AG08395 (cell line): ENCODE data around the gene KLC3.
"Not testable (repeated sequence)": the region's sequence is repeated elsewhere in the genome, so short reads cannot be mapped to it uniquely, and the experiment has no call there.

Experiments
- DNase-seq: peaks from one replicate; pipeline ENCODE4 v3.0.0; 2012; ENCODE audit warnings: mixed read lengths, low spot score

Gene KLC3

DNA sequence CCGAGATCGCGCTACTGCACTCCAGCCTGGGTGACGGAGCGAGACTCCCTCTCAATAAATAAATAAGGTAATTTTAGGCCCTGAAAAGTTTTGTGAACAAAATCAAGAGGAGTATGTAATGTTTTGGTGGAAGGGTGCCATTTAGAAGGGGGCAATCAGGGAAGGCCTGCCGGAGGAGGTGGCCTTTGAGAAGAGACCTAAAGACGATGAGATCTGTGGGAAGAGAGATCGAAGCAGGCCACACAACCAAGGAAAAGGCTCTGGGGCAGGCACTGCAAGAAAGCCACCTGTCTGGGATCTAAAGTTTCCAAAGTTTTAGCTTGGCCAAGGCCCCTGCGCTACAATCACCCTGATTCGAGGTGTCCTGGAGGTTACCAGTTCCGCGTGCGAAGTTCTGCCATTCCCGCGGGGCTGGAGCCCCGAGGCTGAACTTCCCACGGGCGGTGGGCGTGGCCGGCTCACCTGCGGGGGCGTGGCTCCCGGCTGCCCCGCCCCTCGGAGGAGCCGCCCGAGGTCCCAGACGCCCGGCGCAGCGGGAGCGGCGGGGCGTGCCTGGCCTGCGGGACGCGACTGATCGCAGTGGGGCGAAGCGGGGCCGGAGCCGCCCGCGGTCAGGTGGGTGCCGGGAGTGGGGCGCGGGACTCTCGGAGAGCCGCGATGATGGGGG, at the start of gene KLC3:
Gene KLC3, plus strand, starts transcription at position 519 of the 667 bp plus-strand sequence. CDS start 4,792 bp downstream, outside the sequence.
- no peak for DNase-seq

DNA sequence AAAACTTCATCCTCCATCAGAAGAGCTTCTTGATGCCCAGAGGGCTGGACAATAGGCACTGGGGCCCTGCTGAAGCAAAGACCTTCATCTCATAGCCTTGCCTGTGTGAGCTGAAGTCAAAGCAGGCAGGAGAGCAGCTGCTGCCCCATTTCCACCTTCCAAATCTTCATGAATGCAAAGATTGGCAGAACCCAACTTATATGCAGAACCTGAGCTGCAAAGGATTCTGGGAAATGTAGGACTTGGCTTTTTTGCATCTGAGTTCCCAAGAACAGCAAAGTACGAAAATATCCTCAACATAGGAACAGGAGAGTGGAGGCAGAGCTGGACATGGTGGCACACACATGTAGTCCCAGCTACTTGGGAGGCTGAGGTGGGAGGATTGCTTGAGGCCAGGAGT, 48.7 kb upstream of the KLC3 start:
- no peak for DNase-seq

DNA sequence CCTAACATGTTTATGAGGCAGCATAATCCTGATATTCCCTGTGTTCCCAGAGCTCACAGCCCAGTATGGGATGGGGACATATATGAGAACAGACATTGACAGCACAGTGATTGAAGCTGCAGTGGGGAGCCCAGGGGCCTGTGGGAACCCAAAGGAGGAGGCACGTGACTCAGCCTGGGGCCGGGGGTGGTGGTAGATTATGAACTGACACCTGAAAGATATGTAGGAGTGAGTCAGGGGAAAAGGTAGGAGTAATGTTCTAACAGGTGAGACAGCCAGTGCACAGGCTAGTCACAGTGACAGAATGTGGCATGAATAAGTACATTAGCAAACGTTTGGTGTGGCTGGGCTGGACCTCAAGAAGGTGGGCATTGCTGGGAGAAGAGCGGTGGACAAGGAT, 46.9 kb upstream of the KLC3 start:
- DNase-seq: no peak

DNA sequence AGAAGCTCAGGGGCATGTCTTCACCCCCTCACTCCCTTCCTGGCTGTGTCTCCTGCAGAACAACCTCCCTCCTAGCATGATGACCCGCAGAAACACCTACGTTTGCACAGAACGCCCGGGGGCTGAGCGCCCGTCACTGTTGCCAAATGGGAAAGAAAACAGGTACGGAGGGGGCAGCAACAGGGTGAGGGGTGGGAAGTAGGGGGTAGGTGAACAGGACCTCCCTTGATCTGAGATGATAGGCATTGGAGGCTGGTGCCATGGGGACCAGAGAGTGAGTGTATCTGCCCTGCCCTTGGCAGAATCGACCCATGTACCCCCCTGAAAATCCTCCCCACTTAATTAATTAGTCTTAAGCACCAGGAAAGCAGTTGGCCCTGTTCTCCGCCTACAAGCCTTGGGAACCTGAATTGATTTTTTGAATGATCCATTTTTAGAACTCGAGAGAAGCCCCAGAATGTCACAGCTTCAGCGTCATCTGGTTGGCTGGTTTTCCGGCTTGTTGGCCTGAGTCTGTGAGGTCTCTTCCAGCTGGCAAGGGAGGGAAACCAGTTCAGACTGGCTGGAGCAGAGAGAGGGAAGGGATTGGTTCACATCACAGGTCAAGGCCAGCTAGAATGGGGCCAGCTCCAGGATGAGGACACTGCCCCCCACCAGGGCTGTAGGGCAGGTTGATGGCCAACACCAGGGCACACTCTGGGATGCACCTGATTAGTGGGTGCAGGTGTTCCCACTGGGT, 46.1 kb upstream of the KLC3 start:
- no peak for DNase-seq

DNA sequence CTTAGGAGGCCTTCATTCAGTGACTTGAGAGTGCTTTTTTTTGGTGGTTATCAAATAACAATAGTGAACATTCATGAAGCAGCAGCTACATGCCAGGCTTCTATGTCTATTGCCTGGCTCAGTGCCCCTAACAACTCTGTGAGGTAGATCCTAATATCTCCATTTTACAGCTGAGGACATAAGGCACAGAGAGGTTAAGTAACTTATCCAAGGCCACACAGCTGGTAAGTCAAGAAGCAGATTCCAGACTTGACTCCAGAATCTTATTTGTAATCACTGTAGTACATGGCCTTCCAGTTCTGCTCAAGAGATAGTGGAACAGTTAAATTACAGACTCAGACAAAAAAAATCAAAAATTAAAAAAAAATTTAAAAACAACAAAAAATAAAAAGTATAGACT, 44.7 kb upstream of the KLC3 start:
- DNase-seq: no peak

DNA sequence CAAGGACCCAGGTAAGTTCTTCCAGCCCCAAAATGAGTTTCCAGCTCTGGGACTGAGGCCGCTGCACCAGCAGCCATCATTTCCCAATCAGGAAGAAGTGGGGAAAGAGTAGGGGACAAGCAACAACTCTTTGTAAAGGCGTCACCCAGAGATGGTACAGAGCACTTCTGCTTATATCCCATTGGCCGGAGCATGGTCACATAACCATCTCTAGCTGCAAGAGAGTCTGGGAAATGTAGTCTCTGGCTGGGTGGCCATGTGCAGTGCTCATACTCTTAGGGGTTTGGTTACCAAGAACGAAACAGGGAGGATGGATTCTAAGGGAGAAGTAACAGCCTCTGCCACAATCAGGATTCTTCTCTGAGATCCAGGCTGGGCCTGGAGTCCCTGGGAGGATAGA, 44.2 kb upstream of the KLC3 start:
- no peak for DNase-seq

DNA sequence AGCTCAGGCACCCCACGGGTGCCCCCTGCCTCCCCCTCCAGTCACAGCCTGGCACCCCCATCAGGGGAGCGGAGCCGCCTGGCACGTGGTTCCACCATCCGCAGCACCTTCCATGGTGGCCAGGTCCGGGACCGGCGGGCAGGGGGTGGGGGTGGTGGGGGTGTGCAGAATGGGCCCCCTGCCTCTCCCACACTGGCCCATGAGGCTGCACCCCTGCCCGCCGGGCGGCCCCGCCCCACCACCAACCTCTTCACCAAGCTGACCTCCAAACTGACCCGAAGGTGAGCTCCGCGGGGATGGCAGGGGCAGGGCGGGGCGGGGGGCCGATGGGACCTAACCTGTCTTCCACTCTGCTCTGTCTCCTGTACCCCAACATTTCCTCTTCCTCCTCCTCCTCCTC, 42.9 kb upstream of the KLC3 start:
- DNase-seq: no peak

DNA sequence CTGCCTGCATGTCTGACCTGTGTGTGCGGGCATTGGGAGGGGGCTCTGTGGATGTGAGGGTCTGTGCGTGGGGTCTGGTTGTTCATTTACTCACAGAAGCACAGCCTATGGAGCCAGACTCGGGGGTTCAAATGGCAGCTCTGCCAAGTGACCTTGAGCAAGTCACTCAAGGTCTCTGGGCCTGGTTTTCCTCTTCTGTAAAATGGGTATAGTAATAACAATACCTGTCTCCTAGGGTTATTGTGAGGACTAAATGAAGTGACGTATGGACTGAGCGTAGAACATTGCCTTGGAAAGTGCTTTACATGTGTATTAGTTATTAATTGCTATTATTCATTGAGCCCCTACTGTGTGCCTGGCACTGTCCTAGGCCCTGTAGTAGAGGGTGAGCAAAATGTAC, 42.3 kb upstream of the KLC3 start:
- DNase-seq: no peak

DNA sequence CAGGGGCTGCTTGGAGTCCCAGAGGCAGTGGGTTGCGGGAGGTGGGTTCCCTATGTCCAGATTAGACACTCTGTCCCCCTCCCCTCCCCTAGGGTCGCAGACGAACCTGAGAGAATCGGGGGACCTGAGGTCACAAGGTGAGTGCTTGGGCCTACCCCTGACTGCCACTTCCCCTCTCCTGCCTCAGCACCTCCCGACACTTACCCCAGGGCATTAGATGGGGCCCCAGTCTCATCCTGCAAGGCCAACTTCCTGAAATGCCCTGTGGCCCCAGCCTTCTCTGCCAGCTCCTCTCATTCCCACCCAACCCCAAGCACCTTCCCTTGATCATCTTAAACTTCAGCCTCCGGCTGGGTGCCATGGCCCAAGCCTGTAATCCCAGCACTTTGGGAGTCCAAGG, 40.8 kb upstream of the KLC3 start:
- no peak for DNase-seq

DNA sequence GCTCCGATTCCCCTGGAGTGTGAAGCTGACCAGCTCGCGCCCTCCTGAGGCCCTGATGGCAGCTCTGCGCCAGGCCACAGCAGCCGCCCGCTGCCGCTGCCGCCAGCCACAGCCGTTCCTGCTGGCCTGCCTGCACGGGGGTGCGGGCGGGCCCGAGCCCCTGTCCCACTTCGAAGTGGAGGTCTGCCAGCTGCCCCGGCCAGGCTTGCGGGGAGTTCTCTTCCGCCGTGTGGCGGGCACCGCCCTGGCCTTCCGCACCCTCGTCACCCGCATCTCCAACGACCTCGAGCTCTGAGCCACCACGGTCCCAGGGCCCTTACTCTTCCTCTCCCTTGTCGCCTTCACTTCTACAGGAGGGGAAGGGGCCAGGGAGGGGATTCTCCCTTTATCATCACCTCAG, 38.1 kb upstream of the KLC3 start:
- no peak for DNase-seq

DNA sequence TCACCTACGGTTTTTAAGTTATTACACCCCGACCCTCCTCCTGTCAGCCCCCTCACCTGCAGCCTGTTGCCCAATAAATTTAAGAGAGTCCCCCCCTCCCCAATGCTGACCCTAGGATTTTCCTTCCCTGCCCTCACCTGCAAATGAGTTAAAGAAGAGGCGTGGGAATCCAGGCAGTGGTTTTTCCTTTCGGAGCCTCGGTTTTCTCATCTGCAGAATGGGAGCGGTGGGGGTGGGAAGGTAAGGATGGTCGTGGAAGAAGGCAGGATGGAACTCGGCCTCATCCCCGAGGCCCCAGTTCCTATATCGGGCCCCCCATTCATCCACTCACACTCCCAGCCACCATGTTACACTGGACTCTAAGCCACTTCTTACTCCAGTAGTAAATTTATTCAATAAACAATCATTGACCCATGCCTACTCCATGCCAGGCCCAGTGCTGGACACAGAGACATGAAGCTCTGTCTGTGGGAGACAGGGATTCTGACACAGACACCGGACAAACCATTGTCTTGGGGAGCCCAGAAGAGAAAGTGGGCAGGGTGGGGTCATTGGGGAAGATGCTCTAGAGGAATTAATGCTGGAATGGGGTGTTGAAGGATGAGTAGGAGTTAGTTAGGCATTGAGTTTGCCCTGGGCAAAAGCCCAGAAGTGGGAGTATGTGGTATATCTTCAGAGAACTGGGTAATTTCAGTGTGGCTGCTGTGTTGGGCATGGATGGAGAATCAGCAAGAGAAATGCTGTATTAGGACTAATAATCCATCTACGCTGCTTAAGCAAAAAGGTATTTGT, 37.1 kb upstream of the KLC3 start:
- no peak for DNase-seq

DNA sequence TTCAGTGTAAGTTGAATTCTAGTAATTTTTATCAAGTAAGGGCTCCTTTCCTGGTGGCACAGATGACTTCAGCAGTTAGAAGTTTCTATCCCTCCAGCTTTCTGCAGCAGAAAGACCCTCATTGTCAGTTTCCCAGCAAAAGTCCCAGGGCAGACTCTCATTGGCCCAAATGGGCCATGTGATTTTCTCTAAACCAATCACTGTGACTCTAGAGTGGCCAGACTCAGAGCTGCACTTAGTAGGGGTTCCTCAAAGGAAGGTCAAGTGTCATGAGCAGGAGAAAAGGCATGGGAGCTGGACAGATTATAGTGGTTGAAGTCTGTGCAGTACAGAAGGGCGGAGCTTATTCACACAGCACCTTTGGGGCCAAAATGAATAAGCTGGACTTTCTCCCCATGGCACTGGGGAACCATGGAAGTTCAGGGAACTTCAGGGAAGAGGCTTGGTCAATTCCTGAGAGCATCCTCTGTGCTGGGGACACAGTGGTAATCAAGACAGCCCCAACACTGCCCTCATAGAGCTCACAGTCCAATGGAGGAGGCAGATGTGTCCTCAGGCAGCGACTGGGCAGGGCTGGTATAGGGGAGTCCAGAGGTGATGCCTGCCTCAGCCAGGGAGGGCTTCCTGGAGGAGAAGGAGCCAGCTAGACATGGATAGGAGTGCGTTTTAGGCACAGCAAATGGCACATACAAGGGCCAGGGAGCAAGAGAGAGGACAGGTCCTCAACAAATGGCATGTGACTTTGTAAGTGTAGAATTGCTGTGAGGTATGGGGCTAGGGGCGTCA, 36.2 kb upstream of the KLC3 start:
- no peak for DNase-seq

DNA sequence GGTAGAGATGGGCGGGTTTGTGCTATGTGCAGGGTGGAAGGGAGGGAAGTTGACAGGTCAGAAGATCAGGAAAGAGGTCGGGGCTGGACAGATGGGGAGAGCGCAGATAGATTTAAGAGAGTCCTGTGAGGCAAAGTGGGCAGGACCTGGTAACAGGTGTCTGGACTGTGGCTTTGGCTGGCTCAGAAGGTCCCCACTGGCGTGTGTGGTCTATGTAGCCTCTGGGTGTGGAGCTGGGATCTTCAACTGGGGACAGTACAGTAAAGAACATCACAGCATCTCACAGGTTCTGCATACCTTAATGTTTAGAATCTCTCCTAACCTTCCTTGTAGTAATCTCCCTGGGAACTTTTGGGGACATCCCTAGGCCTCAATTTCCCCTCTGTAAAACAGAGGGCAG, 35.5 kb upstream of the KLC3 start:
- no peak for DNase-seq

DNA sequence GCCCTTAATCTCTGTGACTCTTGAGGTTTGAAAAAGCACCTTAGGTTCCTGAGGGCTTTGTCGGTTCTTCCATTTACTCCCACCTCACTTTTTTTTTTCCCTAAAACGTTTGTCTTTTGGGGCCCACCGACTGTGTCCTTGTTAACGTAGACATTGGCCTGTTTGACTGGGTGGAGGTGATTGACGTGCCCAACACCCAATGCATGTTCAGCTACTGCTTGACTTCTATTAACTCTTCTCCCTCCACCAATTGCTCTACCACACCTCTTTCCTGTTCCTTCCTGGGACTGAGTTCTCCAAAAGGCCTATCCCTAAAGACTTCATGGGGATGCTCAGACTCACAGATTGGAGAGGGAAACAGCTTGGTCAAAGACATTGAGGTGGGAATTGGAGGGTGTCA, 35.1 kb upstream of the KLC3 start:
- DNase-seq: no peak

DNA sequence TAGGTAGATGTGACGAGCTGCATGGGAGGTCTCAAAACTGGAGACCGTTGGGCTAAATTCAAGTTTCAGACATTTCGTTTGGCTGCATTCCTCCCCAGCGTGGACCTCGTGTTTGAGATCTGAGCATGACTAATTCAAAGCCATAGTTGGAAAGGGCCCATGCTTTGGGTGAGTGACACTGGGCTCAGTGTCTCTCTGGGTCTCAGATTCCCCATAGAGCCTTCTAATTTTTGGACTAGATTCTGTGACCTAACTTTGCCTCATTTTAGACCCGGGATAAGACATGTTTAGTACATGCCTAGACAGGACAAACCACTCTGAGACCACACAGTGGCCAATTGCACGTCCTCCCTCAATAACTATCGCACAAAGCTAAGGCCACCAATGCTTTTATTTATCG, 34.5 kb upstream of the KLC3 start:
- DNase-seq: no peak

DNA sequence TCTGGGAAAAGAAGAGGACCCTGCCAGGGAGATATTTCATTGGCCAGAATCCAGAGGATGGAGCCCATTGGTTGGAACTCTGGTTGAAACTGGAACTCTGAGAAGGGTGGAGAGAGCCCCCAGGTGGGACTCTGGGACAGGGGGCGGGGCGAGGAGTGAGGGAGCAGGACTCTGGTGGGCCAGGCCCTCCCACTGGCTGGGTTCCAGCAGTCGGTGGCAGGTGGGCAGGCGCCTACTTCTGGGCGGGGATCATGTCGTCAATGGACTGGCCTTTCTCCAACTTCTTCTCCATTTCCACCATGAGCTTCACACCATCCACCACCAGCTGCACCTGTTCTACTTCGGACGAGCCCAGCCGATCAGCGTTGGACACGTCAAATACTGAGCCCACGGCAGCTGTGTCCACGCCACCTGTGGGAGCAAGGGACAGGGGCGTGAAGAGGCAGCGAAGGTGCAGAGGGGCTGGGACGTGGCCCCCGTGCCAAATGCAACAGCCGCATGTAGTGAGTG, 34.0 kb upstream of the KLC3 start:
- DNase-seq: no peak

DNA sequence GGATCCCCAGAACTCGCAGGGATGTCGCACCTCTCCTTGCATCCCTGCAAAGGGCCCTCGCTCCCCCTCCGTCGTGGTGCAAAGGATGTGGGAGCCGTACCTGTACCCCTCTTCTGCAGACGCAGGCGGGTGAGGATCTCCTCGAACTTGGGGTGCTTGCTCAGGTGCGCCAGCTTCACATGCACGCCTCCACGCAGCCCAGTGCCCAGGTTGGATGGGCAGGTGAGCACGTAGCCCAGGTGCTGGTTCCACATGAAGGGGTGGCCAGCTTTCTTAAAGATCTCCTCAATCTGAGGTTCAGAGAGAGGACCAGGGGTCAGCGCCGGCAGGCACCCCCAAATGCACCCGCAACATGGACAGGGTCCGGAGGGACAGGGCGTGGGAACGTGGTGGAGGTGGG, 33.2 kb upstream of the KLC3 start:
- no peak for DNase-seq

DNA sequence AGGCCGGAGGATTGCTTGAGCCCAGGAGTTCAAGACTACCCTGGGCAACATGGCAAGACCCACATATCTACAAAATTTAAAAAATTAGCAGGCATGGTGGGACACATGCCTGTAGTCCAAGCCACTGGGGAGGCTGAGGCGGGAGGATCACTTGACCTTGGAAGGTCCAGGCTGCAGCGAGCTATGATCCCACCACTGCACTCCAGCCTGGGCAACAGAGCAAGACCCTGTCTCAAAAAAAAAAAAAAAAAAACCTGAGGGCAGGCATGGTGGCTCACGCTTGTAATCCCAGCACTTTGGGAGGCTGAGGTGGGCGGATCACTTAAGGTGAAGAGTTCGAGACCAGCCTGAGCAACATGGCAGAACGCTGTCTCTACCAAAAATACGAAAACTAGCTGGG, 31.2 kb upstream of the KLC3 start:
- DNase-seq: not testable (repeated sequence)

DNA sequence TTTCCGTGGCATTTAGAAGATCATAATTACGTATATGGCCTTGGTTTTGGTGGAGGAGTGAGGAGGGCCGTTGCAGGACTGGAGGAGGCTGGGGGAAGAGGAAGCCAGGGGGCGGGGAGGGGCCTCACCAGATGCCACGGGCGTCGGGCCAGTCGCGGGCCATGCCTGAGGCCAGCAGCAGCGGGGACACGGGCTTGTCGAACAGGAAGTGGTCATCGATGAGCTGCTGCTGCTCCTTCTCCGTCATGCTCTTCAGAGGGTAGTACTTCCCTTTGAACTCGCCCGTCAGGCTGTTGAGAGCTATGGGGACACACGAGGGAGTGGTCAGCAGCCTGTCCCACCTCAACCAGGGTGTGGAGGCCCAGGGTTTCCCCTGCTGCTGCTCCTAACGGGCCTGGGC, 28.9 kb upstream of the KLC3 start:
- DNase-seq: no peak

DNA sequence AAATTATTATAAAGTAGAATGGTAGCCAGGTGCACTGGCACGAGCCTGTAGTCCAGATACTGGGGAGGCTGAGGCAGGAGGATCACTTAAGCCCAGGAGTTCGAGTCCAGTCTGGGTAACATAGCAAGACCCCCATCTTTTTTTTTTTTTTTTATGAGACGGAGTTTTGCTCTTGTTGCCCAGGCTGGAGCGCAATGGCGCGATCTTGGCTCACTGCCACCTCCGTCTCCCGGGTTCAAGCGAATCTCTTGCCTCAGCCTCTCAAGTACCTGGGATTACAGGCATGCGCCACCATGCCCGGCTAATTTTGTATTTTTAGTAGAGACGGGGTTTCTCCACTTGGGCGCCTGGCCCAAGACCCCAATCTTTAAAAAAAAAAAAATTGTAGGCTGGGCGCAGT, 28.3 kb upstream of the KLC3 start:
- DNase-seq: not testable (repeated sequence)

DNA sequence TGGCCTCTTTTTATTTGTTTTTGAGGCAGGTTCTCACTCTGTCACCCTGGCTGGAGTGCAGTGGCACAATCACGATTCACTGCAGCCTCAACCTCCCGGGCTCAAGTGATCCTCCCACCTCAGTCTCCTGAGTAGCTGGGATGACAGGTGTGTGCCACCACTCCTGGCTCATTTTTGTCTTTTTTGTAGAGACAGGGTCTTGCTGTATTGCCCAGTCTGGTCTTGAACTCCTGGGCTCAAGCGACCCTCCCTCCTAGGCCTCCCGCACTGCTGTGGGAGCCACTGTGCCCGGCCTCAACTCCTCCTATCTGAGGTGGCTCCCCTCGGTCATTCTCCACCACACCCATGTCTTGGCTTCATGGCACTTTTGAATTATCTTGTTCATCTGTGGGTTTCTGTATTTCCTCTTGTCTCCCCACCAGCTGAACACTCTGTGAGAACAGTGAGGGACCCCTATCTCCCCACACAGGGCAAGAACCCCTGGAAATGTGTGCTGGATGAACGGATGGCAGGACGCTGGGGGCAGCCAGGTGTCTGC, 25.8 kb upstream of the KLC3 start:
- no peak for DNase-seq

DNA sequence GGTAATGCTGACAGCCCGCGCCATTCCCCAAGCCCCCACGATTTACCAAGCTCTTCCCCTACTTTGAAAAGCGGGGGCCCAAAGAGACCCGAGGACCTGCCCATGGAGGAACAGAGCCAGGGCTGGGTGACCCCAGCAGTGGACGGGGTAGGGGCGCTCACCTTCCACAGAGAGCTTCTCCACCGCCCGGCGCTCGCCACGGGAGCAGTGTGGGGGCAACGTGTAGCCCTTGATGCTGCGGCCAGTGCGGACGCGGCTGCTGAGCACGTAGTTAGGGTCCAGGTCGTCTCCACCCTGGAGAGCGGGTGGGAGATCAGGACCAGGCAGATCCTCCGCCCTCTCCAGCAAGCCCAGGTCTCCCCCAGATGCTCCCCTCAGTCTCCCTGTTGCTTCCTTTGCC, 25.2 kb upstream of the KLC3 start:
- DNase-seq: no peak
